HFFc6 (cell line): ENCODE results near the gene ADCY9. TPM values are rescaled to one million over a fixed set of nuclear protein-coding genes. Genes with fewer than 3 reads are reported as not detected.

Experiments used
- DNase-seq: peaks from one replicate; pipeline ENCODE4 v3.0.0-alpha.2; 2018
- H3K27ac Mint-ChIP-seq: 2 replicates; pipeline ENCODE4 v1.8.0; 2020; ENCODE audit warnings: mild to moderate bottlenecking, mixed read lengths
- H3K27me3 Mint-ChIP-seq: 2 replicates; pipeline ENCODE4 v1.8.0; 2021; ENCODE audit warnings: mild to moderate bottlenecking, moderate library complexity, mixed read lengths; ENCODE audit not compliant: insufficient read depth
- H3K36me3 Mint-ChIP-seq: 2 replicates; pipeline ENCODE4 v1.8.0; 2021; ENCODE audit warnings: low read depth, mixed read lengths
- H3K4me1 Mint-ChIP-seq: 2 replicates; pipeline ENCODE4 v1.8.0; 2020; ENCODE audit warnings: low read depth, mixed read lengths
- H3K4me3 Mint-ChIP-seq: 2 replicates; pipeline ENCODE4 v1.8.0; 2020; ENCODE audit warnings: mild to moderate bottlenecking, moderate library complexity, mixed read lengths
- H3K9me3 Mint-ChIP-seq: 2 replicates; pipeline ENCODE4 v1.8.0; 2020; ENCODE audit warnings: mild to moderate bottlenecking, mixed read lengths
- CTCF ChIP-seq: fragments of 200-600 bp; sonication (generic); IDR thresholded peaks from 2 replicates; pipeline ENCODE4 v1.5.0; 2021; ENCODE audit warnings: antibody characterized with exemption, mild to moderate bottlenecking
- total RNA-seq, 6 experiments: library from RNA; stranded (reverse); fragmentation: NEBNext Ultra II Directional; extraction: Animal tissue kit (Norgen Biotek cat#: 25700); gene quantifications; 2 replicates in 1 of 6; 3 replicates in 5 of 6; pipeline ENCODE4 v1.2.3, GENCODE V29; 2021

Gene ADCY9
- total RNA-seq, 6 experiments from 2014 or later, result 20.8 to 24.8 (median 22.6) TPM

GRCh38 chr16:4033951-4034350 is 82.3 kb downstream of the ADCY9 start:
- TF ChIP-seq CTCF, result no peak
- no peaks in the 10 kb centered on the region for H3K27me3 Mint-ChIP-seq
- no peaks in the 10 kb centered on the region for H3K9me3 Mint-ChIP-seq
- H3K4me1 Mint-ChIP-seq, result no peaks in the 10 kb centered on the region
- 0 out of 2 replicates have a peak, but pooled peaks cover 6% of the 10 kb centered on the region for H3K36me3 Mint-ChIP-seq
- DNase-seq, result no peak
- H3K4me3 Mint-ChIP-seq, result no peak overlapping the region
- H3K27ac Mint-ChIP-seq, result no peak overlapping the region

GRCh38 chr16:4032768-4033167 is 83.5 kb downstream of the ADCY9 start:
- Mint-ChIP-seq H3K4me1 (no peaks in the 10 kb centered on the region), H3K36me3 (peaks cover 12% of the 10 kb centered on the region), H3K4me3 (no peak overlapping the region), H3K27ac (no peak overlapping the region), H3K9me3 (no peaks in the 10 kb centered on the region), H3K27me3 (no peaks in the 10 kb centered on the region)
- no peak for TF ChIP-seq CTCF
- DNase-seq, result no peak

- no peaks in the 10 kb centered on the region for H3K4me1 Mint-ChIP-seq
- H3K36me3 Mint-ChIP-seq, result peaks cover 22% of the 10 kb centered on the region
- H3K9me3 Mint-ChIP-seq, result no peaks in the 10 kb centered on the region; the same call in 1 of the 2 replicates
- no peak for TF ChIP-seq CTCF
- no peaks in the 10 kb centered on the region for H3K27me3 Mint-ChIP-seq
- DNase-seq, result no peak
- H3K4me3 Mint-ChIP-seq, result no peak overlapping the region
- H3K27ac Mint-ChIP-seq, result no peak overlapping the region
Measured at GRCh38 chr16:4028144-4028543, 88.1 kb downstream of the ADCY9 start.

DNA sequence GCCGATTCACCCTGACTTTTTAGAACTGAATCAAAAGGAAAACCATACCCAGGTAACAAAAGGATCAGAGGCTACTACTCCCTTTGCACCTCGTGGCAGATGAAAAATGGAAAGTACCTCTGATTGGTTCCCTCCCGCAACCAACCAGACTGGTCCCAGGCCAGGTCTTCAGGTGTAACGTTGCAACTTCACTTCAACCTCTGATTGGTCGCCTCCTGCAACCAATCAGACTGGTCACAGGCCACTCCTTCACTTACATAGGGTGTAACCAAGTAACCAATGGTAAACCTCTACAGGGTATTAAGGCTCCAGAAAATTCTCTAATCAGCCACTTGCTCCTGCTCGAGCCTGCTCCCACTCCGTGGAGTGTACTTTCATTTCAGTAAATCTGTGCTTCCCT is 89.4 kb downstream of the ADCY9 start:
- Mint-ChIP-seq H3K36me3 (peaks cover 22% of the 10 kb centered on the region), H3K9me3 (no peaks in the 10 kb centered on the region; the same call in 1 of the 2 replicates), H3K4me3 (no peak overlapping the region), H3K27me3 (no peaks in the 10 kb centered on the region), H3K4me1 (peaks cover under 1% of the 10 kb centered on the region; the same call in 1 of the 2 replicates), H3K27ac (no peak overlapping the region)
- no peak for DNase-seq
- no peak for TF ChIP-seq CTCF

- DNase-seq, result no peak
- peaks cover 22% of the 10 kb centered on the region for H3K36me3 Mint-ChIP-seq
- no peaks in the 10 kb centered on the region for H3K27me3 Mint-ChIP-seq
- no peak for TF ChIP-seq CTCF
- no peaks in the 10 kb centered on the region; the same call in 1 of the 2 replicates for H3K9me3 Mint-ChIP-seq
- H3K4me1 Mint-ChIP-seq, result peaks cover 9% of the 10 kb centered on the region
- H3K27ac Mint-ChIP-seq, result no peak overlapping the region
- no peak overlapping the region for H3K4me3 Mint-ChIP-seq
Measured at GRCh38 chr16:4025428-4025827, 90.8 kb downstream of the ADCY9 start.

- no peaks in the 10 kb centered on the region for H3K9me3 Mint-ChIP-seq
- no peak overlapping the region for H3K4me3 Mint-ChIP-seq
- H3K27me3 Mint-ChIP-seq, result no peaks in the 10 kb centered on the region
- no peak overlapping the region for H3K27ac Mint-ChIP-seq
- no peak for DNase-seq
- peaks cover 9% of the 10 kb centered on the region for H3K36me3 Mint-ChIP-seq
- peaks cover 25% of the 10 kb centered on the region for H3K4me1 Mint-ChIP-seq
- TF ChIP-seq CTCF, result no peak
Measured at GRCh38 chr16:4021916-4022315, 94.3 kb downstream of the ADCY9 start.
